Neural progenitor cell (in vitro differentiated cells): ENCODE results near the gene ABCA7. TPM values are rescaled to one million over a fixed set of nuclear protein-coding genes. Genes with fewer than 3 reads are reported as not detected.

Source experiments
- DNase-seq: peaks from one replicate; pipeline ENCODE4 v3.0.0-alpha.2; 2016; ENCODE audit warnings: low spot score
- H2AFZ ChIP-seq: fragments of 200-600 bp; sonication (generic); replicated peaks from 2 replicates; pipeline ENCODE4 v1.6.1; 2016; ENCODE audit warnings: antibody characterized with exemption
- H3F3A ChIP-seq: fragments of 200-600 bp; sonication (generic); 2 replicates; pipeline ENCODE4 v1.6.1; 2016; ENCODE audit warnings: antibody characterized with exemption, low read depth
- H3K27ac ChIP-seq: fragments of 200-600 bp; sonication (generic); 2 replicates; pipeline ENCODE4 v1.5.1; 2016; ENCODE audit warnings: mild to moderate bottlenecking
- H3K27me3 ChIP-seq: fragments of 200-600 bp; sonication (generic); 2 replicates; pipeline ENCODE4 v1.6.1; 2016; ENCODE audit warnings: mild to moderate bottlenecking, moderate library complexity
- H3K36me3 ChIP-seq: fragments of 200-600 bp; sonication (generic); 2 replicates; pipeline ENCODE4 v1.5.1; 2016
- H3K4me1 ChIP-seq: fragments of 200-600 bp; sonication (generic); 2 replicates; pipeline ENCODE4 v1.6.1; 2016; ENCODE audit warnings: mixed run types
- H3K4me2 ChIP-seq: fragments of 200-600 bp; sonication (generic); 2 replicates; pipeline ENCODE4 v1.6.1; 2016
- H3K4me3 ChIP-seq: fragments of 200-600 bp; sonication (generic); 2 replicates; pipeline ENCODE4 v1.5.1; 2016
- H3K79me2 ChIP-seq: fragments of 200-600 bp; sonication (generic); 2 replicates; pipeline ENCODE4 v1.6.1; 2016; ENCODE audit warnings: low read depth
- H3K9ac ChIP-seq: fragments of 200-600 bp; sonication (generic); 2 replicates; pipeline ENCODE4 v1.6.1; 2016
- H3K9me3 ChIP-seq: fragments of 200-600 bp; sonication (generic); 2 replicates; pipeline ENCODE4 v1.5.1; 2016; ENCODE audit warnings: low read depth
- H4K20me1 ChIP-seq: fragments of 200-600 bp; sonication (generic); 2 replicates; pipeline ENCODE4 v1.6.1; 2016; ENCODE audit warnings: low read depth
- H3K27ac Mint-ChIP-seq: 3 replicates; pipeline ENCODE4 v1.8.0; 2021; ENCODE audit warnings: mixed read lengths
- H3K27me3 Mint-ChIP-seq: 2 replicates; pipeline ENCODE4 v1.8.0; 2022; ENCODE audit warnings: low read depth, mild to moderate bottlenecking, inconsistent platforms, moderate library complexity, mixed read lengths; ENCODE audit not compliant: insufficient read depth
- H3K36me3 Mint-ChIP-seq: 3 replicates; pipeline ENCODE4 v1.8.0; 2021; ENCODE audit warnings: mixed read lengths
- H3K4me1 Mint-ChIP-seq: 3 replicates; pipeline ENCODE4 v1.8.0; 2021; ENCODE audit warnings: mixed read lengths
- H3K4me3 Mint-ChIP-seq: 3 replicates; pipeline ENCODE4 v1.8.0; 2021; ENCODE audit warnings: mild to moderate bottlenecking, moderate library complexity, mixed read lengths
- H3K9me3 Mint-ChIP-seq: 3 replicates; pipeline ENCODE4 v1.8.0; 2020; ENCODE audit warnings: mixed read lengths
- CTCF ChIP-seq: fragments of 200-600 bp; sonication (generic); IDR thresholded peaks from 2 replicates; pipeline ENCODE4 v1.5.1; 2017; ENCODE audit warnings: antibody characterized with exemption, mild to moderate bottlenecking
- EZH2 ChIP-seq: fragments of 200-600 bp; sonication (generic); IDR thresholded peaks from 2 replicates; pipeline ENCODE4 v1.6.1; 2017; ENCODE audit warnings: antibody characterized with exemption, mild to moderate bottlenecking, moderate library complexity
- EZH2phosphoT487 ChIP-seq: fragments of 200-600 bp; sonication (generic); IDR thresholded peaks from 2 replicates; pipeline ENCODE4 v1.6.1; 2017; ENCODE audit warnings: antibody characterized with exemption
- total RNA-seq: library from RNA; depleted of rRNA; stranded (reverse); fragments of >200 nt; gene quantifications from 2 replicates; pipeline ENCODE4 v1.2.3, GENCODE V29; 2015; ENCODE audit warnings: low replicate concordance

Gene ABCA7
- total RNA-seq, 1 donor from 2014 or later = 1.4 TPM

GRCh38 chr19:1037621-1038064, 2.3 kb upstream of the ABCA7 start:
- Histone ChIP-seq H3K9ac (no peak overlapping the region), H3K4me2 (no peak overlapping the region), H3K4me3 (no peak overlapping the region), H3K79me2 (peaks cover 5% of the 10 kb centered on the region), H3K4me1 (peaks cover 8% of the 10 kb centered on the region), H3K36me3 (peaks cover 3% of the 10 kb centered on the region), H3F3A (peaks cover 44% of the 10 kb centered on the region), H3K27me3 (no peaks in the 10 kb centered on the region), H3K27ac (no peak overlapping the region), H4K20me1 (peaks cover 56% of the 10 kb centered on the region), H3K9me3 (no peaks in the 10 kb centered on the region), H2AFZ (no peak overlapping the region)
- Mint-ChIP-seq H3K4me1 (peaks cover 25% of the 10 kb centered on the region), H3K27ac (no peak overlapping the region), H3K9me3 (no peaks in the 10 kb centered on the region), H3K36me3 (peaks cover 14% of the 10 kb centered on the region), H3K27me3 (peaks cover 8% of the 10 kb centered on the region), H3K4me3 (no peak overlapping the region)
- no peak for DNase-seq
- TF ChIP-seq EZH2 = no peak
- TF ChIP-seq CTCF = no peak
- no peak for TF ChIP-seq EZH2phosphoT487

GRCh38 chr19:1038978-1039645, 795 bp upstream of the ABCA7 start:
- H3K4me2 ChIP-seq = peak overlapping the region; percentile 74
- Mint-ChIP-seq H3K9me3 (no peaks in the 10 kb centered on the region), H3K4me1 (peaks cover 25% of the 10 kb centered on the region), H3K27me3 (peaks cover 8% of the 10 kb centered on the region), H3K4me3 (peak overlapping the region; percentile 93), H3K36me3 (peaks cover 11% of the 10 kb centered on the region), H3K27ac (no peak overlapping the region)
- no peaks in the 10 kb centered on the region for H3K9me3 ChIP-seq
- H3K79me2 ChIP-seq = no peaks in the 10 kb centered on the region
- peaks cover 44% of the 10 kb centered on the region for H3F3A ChIP-seq
- no peak overlapping the region for H3K9ac ChIP-seq
- no peak overlapping the region for H2AFZ ChIP-seq
- no peaks in the 10 kb centered on the region for H3K27me3 ChIP-seq
- peak overlapping the region; percentile 55 for H3K4me3 ChIP-seq
- DNase-seq = no peak
- H3K36me3 ChIP-seq = no peaks in the 10 kb centered on the region
- peaks cover 51% of the 10 kb centered on the region for H4K20me1 ChIP-seq
- TF ChIP-seq EZH2phosphoT487 = no peak
- TF ChIP-seq EZH2 = no peak
- no peak for TF ChIP-seq CTCF
- peaks cover 8% of the 10 kb centered on the region for H3K4me1 ChIP-seq
- H3K27ac ChIP-seq = no peak overlapping the region

- no peaks in the 10 kb centered on the region for H3K36me3 ChIP-seq
- Mint-ChIP-seq H3K9me3 (no peaks in the 10 kb centered on the region), H3K27me3 (peaks cover 10% of the 10 kb centered on the region), H3K36me3 (peaks cover 8% of the 10 kb centered on the region), H3K4me1 (peaks cover 27% of the 10 kb centered on the region), H3K4me3 (peak overlapping the region; percentile 93), H3K27ac (no peak overlapping the region)
- H3K4me1 ChIP-seq = peaks cover 8% of the 10 kb centered on the region
- H3K79me2 ChIP-seq = no peaks in the 10 kb centered on the region
- no peaks in the 10 kb centered on the region for H3K27me3 ChIP-seq
- no peak overlapping the region for H2AFZ ChIP-seq
- H3K4me2 ChIP-seq = peak overlapping the region; percentile 79
- peaks cover 40% of the 10 kb centered on the region for H3F3A ChIP-seq
- peak; percentile 96 for DNase-seq
- no peak overlapping the region for H3K27ac ChIP-seq
- H4K20me1 ChIP-seq = peaks cover 44% of the 10 kb centered on the region
- no peaks in the 10 kb centered on the region for H3K9me3 ChIP-seq
- H3K4me3 ChIP-seq = peak overlapping the region; percentile 55
- H3K9ac ChIP-seq = no peak overlapping the region
- TF ChIP-seq EZH2 (no peak), EZH2phosphoT487 (no peak), CTCF (no peak)
Measured at GRCh38 chr19:1040476-1041271, 767 bp downstream of the ABCA7 start.
